Neuronal stem cell (in vitro differentiated cells): ENCODE results near the gene AATF.

Experiments used
- DNase-seq: peaks from one replicate; pipeline ENCODE4 v3.0.0-alpha.2; 2013; ENCODE audit warnings: low spot score
- H2AFZ ChIP-seq: one replicate; pipeline ENCODE4 v1.6.1; 2013; ENCODE audit warnings: mild to moderate bottlenecking, low read length, inconsistent platforms
- H2AK5ac ChIP-seq: 2 replicates; pipeline ENCODE4 v1.6.1; 2013; ENCODE audit warnings: low read depth, mild to moderate bottlenecking, inconsistent platforms, low read length, moderate library complexity, mixed read lengths
- H2BK120ac ChIP-seq: 2 replicates; pipeline ENCODE4 v1.6.1; 2013; ENCODE audit warnings: low read depth, mild to moderate bottlenecking, inconsistent platforms, low read length, moderate library complexity, mixed read lengths
- H2BK12ac ChIP-seq: one replicate; pipeline ENCODE4 v1.6.1; 2013; ENCODE audit warnings: low read length, inconsistent platforms
- H2BK15ac ChIP-seq: 2 replicates; pipeline ENCODE4 v1.6.1; 2013; ENCODE audit warnings: mild to moderate bottlenecking, low read length, inconsistent platforms, mixed read lengths
- H2BK5ac ChIP-seq: one replicate; pipeline ENCODE4 v1.6.1; 2013; ENCODE audit warnings: inconsistent platforms, mild to moderate bottlenecking, low read length, moderate library complexity
- H3K14ac ChIP-seq: one replicate; pipeline ENCODE4 v1.6.1; 2013; ENCODE audit warnings: low read length, inconsistent platforms
- H3K18ac ChIP-seq: 2 replicates; pipeline ENCODE4 v1.6.1; 2013; ENCODE audit warnings: low read length, inconsistent platforms
- H3K23ac ChIP-seq: 2 replicates; pipeline ENCODE4 v1.6.1; 2013; ENCODE audit warnings: low read depth, mild to moderate bottlenecking, mixed read lengths, low read length, inconsistent platforms; ENCODE audit not compliant: poor library complexity
- H3K27ac ChIP-seq: replicated peaks from 3 replicates; pipeline ENCODE4 v1.5.1; 2013; ENCODE audit warnings: low read length, inconsistent platforms
- H3K27me3 ChIP-seq, 3 experiments: 2 replicates each; pipeline ENCODE4 v1.6.1; 2013; ENCODE audit warnings: low read length in 3 of 3, mild to moderate bottlenecking in 2 of 3, inconsistent platforms in 1 of 3, low read depth in 1 of 3, mixed read lengths in 1 of 3, moderate library complexity in 1 of 3; ENCODE audit not compliant: control insufficient read depth in 3 of 3, insufficient read depth in 3 of 3
- H3K36me3 ChIP-seq, 2 donors: replicated peaks in 1 of 2; 2 replicates each; pipeline ENCODE4 v1.6.1; 2013; ENCODE audit warnings: low read length in 2 of 2; ENCODE audit not compliant: control insufficient read depth in 2 of 2, insufficient read depth in 2 of 2
- H3K4ac ChIP-seq: 2 replicates; pipeline ENCODE4 v1.6.1; 2013; ENCODE audit warnings: inconsistent platforms, mild to moderate bottlenecking, low read length, moderate library complexity
- H3K4me1 ChIP-seq, 2 donors: 1 replicate in 1 of 2; 2 replicates in 1 of 2; pipeline ENCODE4 v1.6.1; 2013; ENCODE audit warnings: low read length in 2 of 2, low read depth in 1 of 2; ENCODE audit not compliant: control insufficient read depth in 2 of 2, insufficient read depth in 1 of 2
- H3K4me2 ChIP-seq: one replicate; pipeline ENCODE4 v1.6.1; 2013; ENCODE audit warnings: mild to moderate bottlenecking, low read length, inconsistent platforms; ENCODE audit not compliant: insufficient read depth, poor library complexity, severe bottlenecking
- H3K4me3 ChIP-seq, 2 donors: 2 replicates each; pipeline ENCODE4 v1.5.1; 2013; ENCODE audit warnings: low read length in 2 of 2, mild to moderate bottlenecking in 2 of 2, inconsistent platforms in 1 of 2, moderate library complexity in 1 of 2
- H3K79me1 ChIP-seq: one replicate; pipeline ENCODE4 v1.6.1; 2013; ENCODE audit warnings: low read depth, mild to moderate bottlenecking, inconsistent platforms, low read length, moderate library complexity
- H3K9ac ChIP-seq: one replicate; pipeline ENCODE4 v1.6.1; 2013; ENCODE audit warnings: mild to moderate bottlenecking, low read depth, low read length, inconsistent platforms; ENCODE audit not compliant: poor library complexity
- H3K9me3 ChIP-seq, 2 donors: replicated peaks in 1 of 2; 2 replicates each; pipeline versions ENCODE3 to v1.6.1; 2013; ENCODE audit warnings: low read length in 2 of 2, mild to moderate bottlenecking in 2 of 2, inconsistent platforms in 1 of 2, low read depth in 1 of 2, mixed read lengths in 1 of 2, moderate library complexity in 1 of 2; ENCODE audit not compliant: control insufficient read depth in 2 of 2, insufficient read depth in 1 of 2
- H4K8ac ChIP-seq: one replicate; pipeline ENCODE4 v1.6.1; 2013; ENCODE audit warnings: low read depth, mild to moderate bottlenecking, inconsistent platforms, low read length, moderate library complexity
- H4K91ac ChIP-seq: one replicate; pipeline ENCODE4 v1.6.1; 2013; ENCODE audit warnings: low read length, low read depth, mild to moderate bottlenecking, inconsistent platforms; ENCODE audit not compliant: poor library complexity
- whole genome bisulfite sequencing, 2 donors: extraction: QIAGEN DNeasy Blood & Tissue Kit; methylation state at CpG; one replicate each; pipeline ENCODE4 v1.1.7; 2013; ENCODE audit warnings: missing lambda C conversion rate in 2 of 2, mixed read lengths in 1 of 2; ENCODE audit not compliant: insufficient read length in 2 of 2, insufficient replicate concordance in 1 of 2; ENCODE audit errors: extremely low coverage in 2 of 2; 5-methylcytosine and 5-hydroxymethylcytosine counted together

Gene AATF

GRCh38 chr17:37039269-37039668 lies 90.5 kb downstream of the AATF start:
- WGBS, 2 donors = no CpG with 5 or more reads among the region's 6 CpGs
- no peak for DNase-seq

GRCh38 chr17:37041932-37042331 lies 93.2 kb downstream of the AATF start:
- Histone ChIP-seq H2AK5ac (no peak overlapping the region), H3K36me3 (peaks cover 0 to 8% of the 10 kb centered on the region in 2 donors), H3K4me3 (no peak overlapping the region), H3K4me2 (no peak overlapping the region), H3K14ac (no peak overlapping the region), H4K91ac (no peak overlapping the region), H3K4me1 (peaks cover 16 to 27% of the 10 kb centered on the region in 2 donors), H3K27me3 (no peaks in the 10 kb centered on the region), H3K79me1 (no peaks in the 10 kb centered on the region), H3K9ac (no peak overlapping the region), H3K4ac (no peak overlapping the region), H2BK120ac (no peak overlapping the region), H3K27ac (no peak overlapping the region), H4K8ac (no peak overlapping the region), H2AFZ (no peak overlapping the region), H3K9me3 (no peaks in the 10 kb centered on the region), H2BK12ac (no peak overlapping the region), H2BK15ac (no peak overlapping the region), H3K18ac (no peak overlapping the region), H3K23ac (no peak overlapping the region), H2BK5ac (no peak overlapping the region)
- no peak for DNase-seq

More at GRCh38 chr17:37039269-37039668, 90.5 kb downstream of the AATF start:
- no peak overlapping the region for H3K4me3 ChIP-seq
- no peak overlapping the region for H3K23ac ChIP-seq
- no peak overlapping the region for H2BK120ac ChIP-seq
- H2BK12ac ChIP-seq = no peak overlapping the region
- H4K91ac ChIP-seq = no peak overlapping the region
- H2AK5ac ChIP-seq = no peak overlapping the region
- no peak overlapping the region for H3K27ac ChIP-seq
- no peaks in the 10 kb centered on the region for H3K79me1 ChIP-seq
- H2BK5ac ChIP-seq = no peak overlapping the region
- H3K4me2 ChIP-seq = no peak overlapping the region
- H3K14ac ChIP-seq = no peak overlapping the region
- H3K9me3 ChIP-seq = no peaks in the 10 kb centered on the region
- H4K8ac ChIP-seq = no peak overlapping the region
- H3K27me3 ChIP-seq = no peaks in the 10 kb centered on the region
- no peak overlapping the region for H2AFZ ChIP-seq
- peaks cover 2 to 6% of the 10 kb centered on the region in 2 donors for H3K4me1 ChIP-seq
- no peak overlapping the region for H3K4ac ChIP-seq
- peaks cover 0 to 20% of the 10 kb centered on the region in 2 donors for H3K36me3 ChIP-seq
- H2BK15ac ChIP-seq = no peak overlapping the region
- no peak overlapping the region for H3K9ac ChIP-seq
- H3K18ac ChIP-seq = no peak overlapping the region

- no peak overlapping the region for H2BK120ac ChIP-seq
- no peak overlapping the region for H3K14ac ChIP-seq
- no peak overlapping the region for H3K23ac ChIP-seq
- peaks cover 0 to 6% of the 10 kb centered on the region in 2 donors for H3K36me3 ChIP-seq
- no peaks in the 10 kb centered on the region for H3K9me3 ChIP-seq
- H2BK12ac ChIP-seq = no peak overlapping the region
- no peak overlapping the region for H3K4me2 ChIP-seq
- no peak overlapping the region for H2AK5ac ChIP-seq
- no CpG with 5 or more reads among the region's 3 CpGs for WGBS, 2 donors
- no peak overlapping the region for H4K8ac ChIP-seq
- no peaks in the 10 kb centered on the region for H3K79me1 ChIP-seq
- no peak overlapping the region for H3K27ac ChIP-seq
- H2BK15ac ChIP-seq = no peak overlapping the region
- no peak overlapping the region for H3K9ac ChIP-seq
- no peaks in the 10 kb centered on the region for H3K27me3 ChIP-seq
- H3K4me1 ChIP-seq = peaks cover 16 to 30% of the 10 kb centered on the region in 2 donors
- no peak overlapping the region for H3K4me3 ChIP-seq
- no peak overlapping the region for H3K4ac ChIP-seq
- no peak overlapping the region for H2BK5ac ChIP-seq
- H3K18ac ChIP-seq = no peak overlapping the region
- no peak overlapping the region for H4K91ac ChIP-seq
- H2AFZ ChIP-seq = no peak overlapping the region
- DNase-seq = no peak
These were observed 94.4 kb downstream of the AATF start for GRCh38 chr17:37043201-37043600.

- no peak overlapping the region for H2BK5ac ChIP-seq
- peak; percentile 36 for DNase-seq
- H4K91ac ChIP-seq = no peak overlapping the region
- H3K79me1 ChIP-seq = no peaks in the 10 kb centered on the region
- H2BK15ac ChIP-seq = no peak overlapping the region
- no peak overlapping the region for H3K18ac ChIP-seq
- no peak overlapping the region for H3K9ac ChIP-seq
- H4K8ac ChIP-seq = no peak overlapping the region
- H3K27me3 ChIP-seq = no peaks in the 10 kb centered on the region
- H3K14ac ChIP-seq = no peak overlapping the region
- no peak overlapping the region for H2BK120ac ChIP-seq
- peaks cover 16 to 30% of the 10 kb centered on the region in 2 donors for H3K4me1 ChIP-seq
- H3K4me3 ChIP-seq = no peak overlapping the region
- H3K36me3 ChIP-seq = peaks cover 0 to 2% of the 10 kb centered on the region in 2 donors
- WGBS, 2 donors = no CpG with 5 or more reads among the region's 7 CpGs
- no peak overlapping the region for H3K23ac ChIP-seq
- no peaks in the 10 kb centered on the region for H3K9me3 ChIP-seq
- no peak overlapping the region for H3K4ac ChIP-seq
- H2BK12ac ChIP-seq = no peak overlapping the region
- no peak overlapping the region for H3K27ac ChIP-seq
- no peak overlapping the region for H3K4me2 ChIP-seq
- no peak overlapping the region for H2AFZ ChIP-seq
- H2AK5ac ChIP-seq = no peak overlapping the region
These were observed 96.7 kb downstream of the AATF start for GRCh38 chr17:37045351-37045922.
